Right lobe of liver (tissue), 4 donors: ENCODE measurements around the gene OR52E1.

Experiments
- CTCF ChIP-seq, 4 donors: fragments of 200-600 bp in 3 of 4; fragments of 450-650 bp in 1 of 4; IDR thresholded peaks; one replicate each; pipeline versions ENCODE4 v1.5.1 to v1.8.0; 2016 to 2022; ENCODE audit warnings: antibody characterized with exemption in 4 of 4, mild to moderate bottlenecking in 2 of 4
- POLR2A ChIP-seq: fragments of 450-650 bp; IDR thresholded peaks from one replicate; pipeline ENCODE4 v1.6.1; 2017; ENCODE audit warnings: antibody characterized with exemption, mild to moderate bottlenecking
- donor health status: DM: no; HTN: no; CAD: no.
- donor health status: DM: no; HTN: no; CAD: no.
- donor health status: DM: no; HTN: yes; CAD: no.

- TF ChIP-seq CTCF (IDR thresholded peaks at IDR 0.05): no peak
- TF ChIP-seq POLR2A: no peak
Observed at GRCh38 chr11:5102246-5102645, 32.9 kb downstream of the OR52E1 start.
